SU-DHL-6 (cell line): ENCODE data around the gene SAFB2.

Experiments used
- H2AFZ ChIP-seq: fragments of 200-600 bp; sonication (generic); 2 replicates; pipeline ENCODE4 v1.6.1; 2014; ENCODE audit warnings: low read depth, mild to moderate bottlenecking, moderate library complexity, mixed read lengths, antibody characterized with exemption, low read length; ENCODE audit not compliant: severe bottlenecking
- H3F3A ChIP-seq: fragments of 200-600 bp; shearing (Covaris generic); 2 replicates; pipeline ENCODE4 v1.6.0; 2016; ENCODE audit warnings: antibody characterized with exemption, mild to moderate bottlenecking; ENCODE audit not compliant: insufficient read depth
- H3K27ac ChIP-seq: fragments of 200-600 bp; sonication (generic); 2 replicates; pipeline ENCODE4 v1.5.1; 2016; ENCODE audit warnings: low read depth, mild to moderate bottlenecking, low read length, moderate library complexity, mixed read lengths
- H3K27me3 ChIP-seq: fragments of 200-600 bp; sonication (generic), shearing (Covaris generic); 2 replicates; pipeline ENCODE4 v1.6.0; 2014; ENCODE audit warnings: mild to moderate bottlenecking, low read length
- H3K36me3 ChIP-seq: fragments of 200-600 bp; sonication (generic); 2 replicates; pipeline ENCODE4 v1.6.1; 2014; ENCODE audit warnings: mild to moderate bottlenecking, low read length, mixed read lengths
- H3K4me2 ChIP-seq: fragments of 300-600, 200-600 bp; shearing (Covaris generic), sonication (generic); 2 replicates; pipeline ENCODE4 v1.6.0; 2014; ENCODE audit warnings: low read length, low read depth, mild to moderate bottlenecking; ENCODE audit not compliant: poor library complexity, severe bottlenecking
- H3K4me3 ChIP-seq: fragments of 200-600 bp; sonication (generic); 2 replicates; pipeline ENCODE4 v1.5.1; 2014; ENCODE audit warnings: antibody characterized with exemption, low read length, mild to moderate bottlenecking, mixed read lengths; ENCODE audit not compliant: insufficient read depth, poor library complexity, severe bottlenecking
- H3K79me2 ChIP-seq: fragments of 200-600 bp; sonication (generic); 2 replicates; pipeline ENCODE4 v1.6.1; 2014; ENCODE audit warnings: mild to moderate bottlenecking, low read length, moderate library complexity; ENCODE audit not compliant: insufficient read depth
- H3K9ac ChIP-seq: fragments of 200-600 bp; sonication (generic); 2 replicates; pipeline ENCODE4 v1.7.0; 2014; ENCODE audit warnings: mild to moderate bottlenecking, low read length
- H3K9me2 ChIP-seq: fragments of 200-600 bp; sonication (generic); replicated peaks from 2 replicates; pipeline ENCODE4 v1.6.1; 2014; ENCODE audit warnings: low read length; ENCODE audit not compliant: insufficient read depth
- H3K9me3 ChIP-seq: fragments of 200-600 bp; sonication (generic); 2 replicates; pipeline ENCODE4 v1.6.1; 2014; ENCODE audit warnings: low read length, mixed read lengths; ENCODE audit not compliant: insufficient read depth
- H4K20me1 ChIP-seq: fragments of 200-600 bp; sonication (generic); 2 replicates; pipeline ENCODE4 v1.6.1; 2014; ENCODE audit warnings: low read depth, mild to moderate bottlenecking, antibody characterized with exemption, low read length, moderate library complexity, mixed read lengths
- EZH2phosphoT487 ChIP-seq: fragments of 200-600 bp; sonication (generic), shearing (Covaris generic); conservative IDR thresholded peaks from 2 replicates; pipeline ENCODE4 v1.6.1; 2018; ENCODE audit warnings: mild to moderate bottlenecking, antibody characterized with exemption, low read length, moderate library complexity, mixed read lengths
- TF ChIP-seq, protein P1 (sequence below): fragments of 200-600 bp; sonication (generic); IDR thresholded peaks from one replicate; pipeline ENCODE4 v1.5.1; 2017; ENCODE audit warnings: antibody characterized with exemption, mild to moderate bottlenecking, low read length, moderate library complexity; ENCODE audit not compliant: insufficient read depth, poor library complexity, severe bottlenecking

The SAFB2 gene

DNA sequence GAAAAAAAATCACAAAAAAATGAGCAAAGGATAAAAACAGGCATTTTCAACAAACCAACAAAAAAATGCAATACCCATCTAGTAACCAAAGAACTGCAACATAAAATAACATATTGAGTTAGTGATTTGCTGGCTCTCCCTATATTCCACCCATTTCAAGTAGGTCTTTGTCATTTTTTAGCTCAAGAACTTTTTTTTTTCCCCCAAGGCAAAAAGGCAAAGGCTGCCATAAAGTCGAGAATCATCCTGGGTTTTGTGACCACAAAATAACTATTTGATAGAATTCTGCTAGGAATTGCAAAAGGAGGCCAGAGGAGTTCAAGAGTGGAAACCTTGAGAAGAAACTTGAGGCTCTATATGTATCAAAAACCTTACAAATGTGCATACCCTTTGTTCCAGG lies 5.5 kb downstream of the SAFB2 start:
- TF ChIP-seq, protein P1, sequence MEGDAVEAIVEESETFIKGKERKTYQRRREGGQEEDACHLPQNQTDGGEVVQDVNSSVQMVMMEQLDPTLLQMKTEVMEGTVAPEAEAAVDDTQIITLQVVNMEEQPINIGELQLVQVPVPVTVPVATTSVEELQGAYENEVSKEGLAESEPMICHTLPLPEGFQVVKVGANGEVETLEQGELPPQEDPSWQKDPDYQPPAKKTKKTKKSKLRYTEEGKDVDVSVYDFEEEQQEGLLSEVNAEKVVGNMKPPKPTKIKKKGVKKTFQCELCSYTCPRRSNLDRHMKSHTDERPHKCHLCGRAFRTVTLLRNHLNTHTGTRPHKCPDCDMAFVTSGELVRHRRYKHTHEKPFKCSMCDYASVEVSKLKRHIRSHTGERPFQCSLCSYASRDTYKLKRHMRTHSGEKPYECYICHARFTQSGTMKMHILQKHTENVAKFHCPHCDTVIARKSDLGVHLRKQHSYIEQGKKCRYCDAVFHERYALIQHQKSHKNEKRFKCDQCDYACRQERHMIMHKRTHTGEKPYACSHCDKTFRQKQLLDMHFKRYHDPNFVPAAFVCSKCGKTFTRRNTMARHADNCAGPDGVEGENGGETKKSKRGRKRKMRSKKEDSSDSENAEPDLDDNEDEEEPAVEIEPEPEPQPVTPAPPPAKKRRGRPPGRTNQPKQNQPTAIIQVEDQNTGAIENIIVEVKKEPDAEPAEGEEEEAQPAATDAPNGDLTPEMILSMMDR, result no peak
- TF ChIP-seq EZH2phosphoT487, result no peak
- Histone ChIP-seq H3K9me2 (no peaks in the 10 kb centered on the region), H3K4me3 (no peak overlapping the region), H3K27ac (no peak overlapping the region), H4K20me1 (no peaks in the 10 kb centered on the region), H3K9me3 (no peaks in the 10 kb centered on the region), H3F3A (no peaks in the 10 kb centered on the region), H3K79me2 (peaks cover 54% of the 10 kb centered on the region), H2AFZ (no peak overlapping the region), H3K36me3 (peaks cover 43% of the 10 kb centered on the region), H3K27me3 (no peaks in the 10 kb centered on the region), H3K4me2 (no peak overlapping the region), H3K9ac (no peak overlapping the region)

DNA sequence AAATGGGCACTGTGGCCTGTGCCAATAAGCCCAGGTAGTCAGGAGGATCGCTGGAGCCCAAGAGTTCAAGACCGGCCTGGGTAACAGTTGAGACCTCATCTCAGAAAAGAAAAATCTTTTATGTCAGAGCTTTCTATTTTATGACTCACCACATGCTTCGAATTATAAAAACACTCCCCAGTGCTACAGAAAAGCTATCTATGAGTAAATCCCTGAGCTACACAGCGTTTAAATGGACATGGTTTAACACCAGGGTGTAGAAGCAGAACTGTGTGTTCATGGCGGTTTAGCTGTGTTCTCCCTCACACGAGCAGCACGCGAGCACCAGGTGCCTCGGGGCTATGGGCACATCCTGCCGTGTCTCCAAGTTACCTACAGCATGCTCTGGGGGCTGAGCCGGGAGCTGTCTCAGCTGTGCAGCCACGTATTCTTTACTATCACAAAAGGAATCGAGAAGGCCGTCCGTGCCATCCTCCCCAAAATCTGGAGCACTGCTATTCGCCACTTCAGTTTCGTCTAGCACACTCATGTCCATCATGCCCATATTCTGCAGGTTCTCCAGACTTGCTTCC lies 6.7 kb downstream of the SAFB2 start:
- Histone ChIP-seq H2AFZ (no peak overlapping the region), H3K27me3 (no peaks in the 10 kb centered on the region), H3K27ac (no peak overlapping the region), H3K9me2 (no peaks in the 10 kb centered on the region), H4K20me1 (no peaks in the 10 kb centered on the region), H3K79me2 (peaks cover 41% of the 10 kb centered on the region), H3F3A (no peaks in the 10 kb centered on the region), H3K4me3 (no peak overlapping the region), H3K9me3 (no peaks in the 10 kb centered on the region), H3K4me2 (no peak overlapping the region), H3K9ac (no peak overlapping the region), H3K36me3 (peaks cover 47% of the 10 kb centered on the region)
- TF ChIP-seq EZH2phosphoT487, result no peak
- TF ChIP-seq, protein P1, result no peak

DNA sequence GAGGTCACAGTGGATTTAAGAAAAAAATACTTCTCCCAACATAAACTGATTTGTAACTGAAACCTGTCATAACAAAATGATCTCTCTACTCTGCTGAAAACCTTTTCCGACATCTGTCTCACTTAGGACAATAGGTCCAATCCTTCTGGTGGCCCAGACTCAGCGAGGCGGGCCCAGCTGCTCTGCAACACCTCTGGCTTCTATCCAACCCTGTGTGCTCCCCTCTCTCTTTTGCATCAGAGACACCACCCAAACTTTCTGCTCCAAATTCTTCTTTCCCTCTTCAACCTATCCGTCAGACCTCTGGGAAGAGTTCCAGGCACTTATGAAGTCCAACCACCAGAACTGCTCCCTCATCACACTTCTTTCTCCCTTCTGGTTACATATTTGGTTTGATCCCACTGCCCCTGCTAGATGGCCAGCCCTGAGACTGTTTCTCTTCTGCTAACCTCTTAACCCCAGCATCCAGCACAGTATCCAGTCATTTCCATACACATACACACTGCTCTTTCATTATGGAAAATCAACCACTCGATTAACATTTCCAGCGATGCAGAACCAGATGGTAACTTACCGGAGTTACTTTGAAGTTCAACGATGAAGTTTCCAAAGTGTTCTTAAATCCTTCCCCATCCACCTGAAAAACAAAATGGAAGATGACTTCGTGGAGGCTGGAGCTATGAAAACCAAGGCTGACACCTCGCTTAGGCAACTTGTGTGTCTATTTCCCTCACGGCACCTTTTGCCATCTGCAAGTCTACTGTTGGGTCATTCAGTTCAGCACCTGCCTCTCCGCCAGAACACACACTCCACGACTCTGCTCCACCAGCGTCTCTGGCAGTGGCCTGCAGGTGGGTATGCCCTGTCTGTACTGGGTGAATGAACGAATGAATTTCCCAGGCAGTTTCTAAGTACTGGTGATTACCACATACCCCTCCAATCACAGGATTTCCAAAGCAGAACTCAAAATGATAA lies 9.4 kb downstream of the SAFB2 start:
- H3K27me3 ChIP-seq, result no peaks in the 10 kb centered on the region
- H3K36me3 ChIP-seq, result peaks cover 40% of the 10 kb centered on the region
- H2AFZ ChIP-seq, result no peak overlapping the region
- H3K4me2 ChIP-seq, result no peak overlapping the region
- H3K9me2 ChIP-seq, result no peaks in the 10 kb centered on the region
- no peak overlapping the region for H3K27ac ChIP-seq
- H3K4me3 ChIP-seq, result no peak overlapping the region
- H3K79me2 ChIP-seq, result peaks cover 21% of the 10 kb centered on the region
- H4K20me1 ChIP-seq, result no peaks in the 10 kb centered on the region
- H3K9me3 ChIP-seq, result no peaks in the 10 kb centered on the region
- TF ChIP-seq, protein P1, result no peak
- no peak for TF ChIP-seq EZH2phosphoT487
- no peaks in the 10 kb centered on the region for H3F3A ChIP-seq
- H3K9ac ChIP-seq, result no peak overlapping the region
